Keratinocyte (primary cell): Measurements from ENCODE around the gene RPP30. TPM values are rescaled to one million over a fixed set of nuclear protein-coding genes. Genes with fewer than 3 reads are reported as not detected.
"Not testable (repeated sequence)": the region's sequence is repeated elsewhere in the genome, so short reads cannot be mapped to it uniquely, and the experiment has no call there.

Experiments used
- DNase-seq: peaks from one replicate; pipeline ENCODE4 v3.0.0-alpha.2; 2011; ENCODE audit warnings: low read depth, missing footprints, low spot score
- FAIRE-seq: peaks from 2 replicates; lab custom pipeline; 2011; peaks lifted over from hg19 to GRCh38; lab: Jason Lieb, UNC
- H2AFZ ChIP-seq: 2 replicates; pipeline ENCODE4 v1.6.0; 2012; ENCODE audit warnings: low read length, control low read depth, inconsistent platforms; ENCODE audit not compliant: control insufficient read depth
- H3K27ac ChIP-seq: 2 replicates; pipeline ENCODE4 v1.5.1; 2011; ENCODE audit warnings: low read length; ENCODE audit not compliant: control insufficient read depth, insufficient read depth
- H3K27me3 ChIP-seq: 3 replicates; pipeline ENCODE4 v1.6.0; 2011; ENCODE audit warnings: low read length; ENCODE audit not compliant: control insufficient read depth, insufficient read depth; ENCODE audit errors: extremely low read depth
- H3K36me3 ChIP-seq, 2 experiments: 2 replicates in 1 of 2; 3 replicates in 1 of 2; pipeline ENCODE4 v1.5.1; 2011; ENCODE audit warnings: low read length in 2 of 2, mild to moderate bottlenecking in 1 of 2; ENCODE audit not compliant: control insufficient read depth in 2 of 2, insufficient read depth in 2 of 2; ENCODE audit errors: extremely low read depth in 1 of 2
- H3K4me1 ChIP-seq: 3 replicates; pipeline ENCODE4 v1.5.1; 2011; ENCODE audit warnings: low read length; ENCODE audit not compliant: control insufficient read depth, insufficient read depth; ENCODE audit errors: extremely low read depth
- H3K4me2 ChIP-seq: 3 replicates; pipeline ENCODE4 v1.6.0; 2011; ENCODE audit warnings: low read depth, low read length; ENCODE audit not compliant: control insufficient read depth, insufficient read depth; ENCODE audit errors: extremely low read depth
- H3K4me3 ChIP-seq, 3 experiments: fragments of 200-600 bp in 1 of 3; sonication (generic) in 1 of 3; 2 replicates in 2 of 3; 3 replicates in 1 of 3; pipeline ENCODE4 v1.5.1; 2011 to 2016; ENCODE audit warnings: low read length in 3 of 3, mild to moderate bottlenecking in 3 of 3, control low read depth in 2 of 3, inconsistent platforms in 1 of 3, low read depth in 1 of 3, mixed read lengths in 1 of 3, mixed run types in 1 of 3, moderate library complexity in 1 of 3; ENCODE audit not compliant: control insufficient read depth in 2 of 3, insufficient read depth in 2 of 3; ENCODE audit errors: extremely low read depth in 1 of 3
- H3K79me2 ChIP-seq: 2 replicates; pipeline ENCODE4 v1.6.0; 2012; ENCODE audit warnings: low read length; ENCODE audit not compliant: control insufficient read depth, insufficient read depth
- H3K9ac ChIP-seq: 3 replicates; pipeline ENCODE4 v1.6.0; 2011; ENCODE audit warnings: low read length; ENCODE audit not compliant: control insufficient read depth, insufficient read depth; ENCODE audit errors: extremely low read depth
- H3K9me1 ChIP-seq: 3 replicates; pipeline ENCODE4 v1.6.0; 2011; ENCODE audit warnings: low read length; ENCODE audit not compliant: control insufficient read depth, insufficient read depth; ENCODE audit errors: extremely low read depth
- H3K9me3 ChIP-seq: 2 replicates; pipeline ENCODE4 v1.5.1; 2012; ENCODE audit warnings: low read depth, low read length; ENCODE audit not compliant: control insufficient read depth
- H4K20me1 ChIP-seq: 3 replicates; pipeline ENCODE4 v1.6.0; 2011; ENCODE audit warnings: low read length; ENCODE audit not compliant: control insufficient read depth, insufficient read depth; ENCODE audit errors: extremely low read depth
- EZH2 ChIP-seq: IDR thresholded peaks from one replicate; pipeline ENCODE4 v1.6.1; 2012; ENCODE audit warnings: inconsistent platforms, mild to moderate bottlenecking, low read length, moderate library complexity
- dilution Hi-C: fragments of 300-500 bp; cut with MboI; formaldehyde crosslinking; loops from one replicate; pipeline ENCODE4 v1.7.0; 2020; ENCODE audit warnings: low sequenced_read_pairs; ENCODE audit not compliant: extremely low pct_ligation_motif_present
- polyA plus RNA-seq, 5 experiments: library from polyadenylated mRNA; depleted of rRNA in 3 of 5; stranded (reverse) in 3 of 5; stranded (forward) in 1 of 5; unstranded in 1 of 5; fragments of >200 nt; gene quantifications; 1 replicate in 1 of 5; 2 replicates in 3 of 5; 3 replicates in 1 of 5; pipeline versions ENCODE4 v1.2.1 to v1.2.3, GENCODE V29; 2011 to 2012; ENCODE audit warnings: missing spikeins in 2 of 5, low read depth in 1 of 5, low replicate concordance in 1 of 5
- TF ChIP-seq, protein P1 (sequence below), 3 experiments: IDR thresholded peaks in 1 of 3; conservative IDR thresholded peaks in 1 of 3; optimal IDR thresholded peaks in 1 of 3; 2 replicates in 2 of 3; 3 replicates in 1 of 3; pipeline versions ENCODE3 to v1.5.1; 2011; ENCODE audit warnings: low read length in 3 of 3, mild to moderate bottlenecking in 3 of 3, moderate library complexity in 2 of 3, control low read depth in 1 of 3, inconsistent platforms in 1 of 3; ENCODE audit not compliant: insufficient read depth in 2 of 3; ENCODE audit errors: extremely low read depth in 1 of 3

The RPP30 gene
- polyA plus RNA-seq, 1 donor (not counting 4 experiments of a cell fraction or from before 2014, with no cell fraction given): 48.6 TPM

DNA sequence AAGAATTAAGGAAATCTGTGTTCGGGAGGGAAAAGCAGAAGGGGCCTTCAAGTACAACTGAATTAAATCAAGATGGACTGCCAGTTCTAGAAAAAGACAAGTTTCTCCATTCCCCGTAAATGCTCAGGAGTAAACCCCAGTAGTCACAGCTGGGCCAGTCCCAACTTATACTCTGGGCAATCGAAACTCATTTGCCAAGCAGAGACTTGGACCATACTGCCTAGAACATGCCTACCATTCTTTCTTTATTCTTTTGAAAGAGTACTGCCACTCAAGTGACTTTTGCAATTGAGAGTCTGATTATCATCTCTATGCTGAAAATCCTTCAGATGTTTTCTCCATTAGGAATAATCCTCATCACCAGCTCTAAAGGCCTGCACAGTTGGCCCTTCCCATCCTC lies 21.4 kb downstream of the RPP30 start:
- H3K79me2 ChIP-seq: no peaks in the 10 kb centered on the region
- H2AFZ ChIP-seq: no peak overlapping the region
- H3K4me2 ChIP-seq: no peak overlapping the region
- H3K4me1 ChIP-seq: no peaks in the 10 kb centered on the region
- TF ChIP-seq, protein P1, sequence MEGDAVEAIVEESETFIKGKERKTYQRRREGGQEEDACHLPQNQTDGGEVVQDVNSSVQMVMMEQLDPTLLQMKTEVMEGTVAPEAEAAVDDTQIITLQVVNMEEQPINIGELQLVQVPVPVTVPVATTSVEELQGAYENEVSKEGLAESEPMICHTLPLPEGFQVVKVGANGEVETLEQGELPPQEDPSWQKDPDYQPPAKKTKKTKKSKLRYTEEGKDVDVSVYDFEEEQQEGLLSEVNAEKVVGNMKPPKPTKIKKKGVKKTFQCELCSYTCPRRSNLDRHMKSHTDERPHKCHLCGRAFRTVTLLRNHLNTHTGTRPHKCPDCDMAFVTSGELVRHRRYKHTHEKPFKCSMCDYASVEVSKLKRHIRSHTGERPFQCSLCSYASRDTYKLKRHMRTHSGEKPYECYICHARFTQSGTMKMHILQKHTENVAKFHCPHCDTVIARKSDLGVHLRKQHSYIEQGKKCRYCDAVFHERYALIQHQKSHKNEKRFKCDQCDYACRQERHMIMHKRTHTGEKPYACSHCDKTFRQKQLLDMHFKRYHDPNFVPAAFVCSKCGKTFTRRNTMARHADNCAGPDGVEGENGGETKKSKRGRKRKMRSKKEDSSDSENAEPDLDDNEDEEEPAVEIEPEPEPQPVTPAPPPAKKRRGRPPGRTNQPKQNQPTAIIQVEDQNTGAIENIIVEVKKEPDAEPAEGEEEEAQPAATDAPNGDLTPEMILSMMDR (optimal IDR thresholded peaks at IDR 0.05 in 1 of 3, IDR thresholded peaks at IDR 0.05 in 1 of 3, conservative IDR thresholded peaks at IDR 0.05 in 1 of 3; ENCODE audit: extremely low read depth in 1 of 3, insufficient read depth in 2 of 3, low read length in 3 of 3): no peak
- TF ChIP-seq EZH2: no peak
- DNase-seq (no peak), FAIRE-seq (no peak)
- dilution Hi-C loops: loop anchor here (25.0 kb wide), 1 partner anchor 369 kb away; no protein-coding TSS in a partner anchor
- H4K20me1 ChIP-seq: no peaks in the 10 kb centered on the region
- H3K27me3 ChIP-seq: no peaks in the 10 kb centered on the region
- no peaks in the 10 kb centered on the region for H3K9me3 ChIP-seq
- no peak overlapping the region for H3K27ac ChIP-seq
- H3K36me3 ChIP-seq: peaks cover 11 to 22% of the 10 kb centered on the region in 2 experiments
- no peaks in the 10 kb centered on the region for H3K9me1 ChIP-seq
- H3K9ac ChIP-seq: no peak overlapping the region
- H3K4me3 ChIP-seq: no peak overlapping the region

- not testable (repeated sequence) for H3K4me1 ChIP-seq, DNase-seq, H2AFZ ChIP-seq, FAIRE-seq, H3K9ac ChIP-seq, H3K4me2 ChIP-seq, H4K20me1 ChIP-seq, H3K4me3 ChIP-seq, H3K27me3 ChIP-seq, H3K79me2 ChIP-seq, H3K27ac ChIP-seq, H3K9me1 ChIP-seq, H3K9me3 ChIP-seq
- dilution Hi-C loops: loop anchor here (25.0 kb wide), 1 partner anchor 365 kb away; no protein-coding TSS in a partner anchor
- H3K36me3 ChIP-seq: peaks cover 8 to 19% of the 10 kb centered on the region in 2 experiments
Observed at GRCh38 chr10:90896916-90897315, 25.1 kb downstream of the RPP30 start.

DNA sequence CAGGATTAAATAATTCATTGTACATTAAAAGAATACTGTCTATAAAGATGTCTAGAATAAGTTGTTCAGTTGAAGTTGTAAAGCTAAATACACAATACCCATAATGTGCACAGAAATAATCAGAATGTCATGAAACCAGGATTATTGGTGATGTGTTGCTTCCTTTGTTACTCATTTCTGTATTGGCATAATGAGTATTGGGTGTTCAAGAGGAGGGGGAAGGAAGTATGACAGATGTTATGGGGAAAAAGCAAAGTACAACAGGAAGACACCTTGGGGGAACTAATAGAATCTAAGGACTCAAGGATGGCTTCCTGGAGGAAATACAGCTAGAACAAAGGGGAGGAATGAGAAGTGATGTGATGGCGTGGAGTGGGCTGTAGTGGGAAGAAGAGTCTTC lies 34.2 kb downstream of the RPP30 start:
- Histone ChIP-seq H3K4me1 (no peaks in the 10 kb centered on the region), H3K9ac (no peak overlapping the region), H3K4me2 (no peak overlapping the region), H4K20me1 (no peaks in the 10 kb centered on the region), H3K36me3 (no peaks in the 10 kb centered on the region), H2AFZ (no peak overlapping the region), H3K9me1 (no peaks in the 10 kb centered on the region), H3K27ac (no peak overlapping the region), H3K79me2 (no peaks in the 10 kb centered on the region), H3K27me3 (no peaks in the 10 kb centered on the region), H3K4me3 (no peak overlapping the region), H3K9me3 (no peaks in the 10 kb centered on the region)
- DNase-seq (no peak), FAIRE-seq (no peak)
- TF ChIP-seq EZH2: no peak
- TF ChIP-seq, protein P1 (optimal IDR thresholded peaks at IDR 0.05 in 1 of 3, IDR thresholded peaks at IDR 0.05 in 1 of 3, conservative IDR thresholded peaks at IDR 0.05 in 1 of 3; ENCODE audit: extremely low read depth in 1 of 3, insufficient read depth in 2 of 3, low read length in 3 of 3): no peak
- dilution Hi-C loops: no loop called here
